ENCODE results near the gene CCL4. TPM values are rescaled to one million over a fixed set of nuclear protein-coding genes. Genes with fewer than 3 reads are reported as not detected.

CCL4 gene
- total RNA-seq, 1 experiment from 2014 or later, result not detected

DNA sequence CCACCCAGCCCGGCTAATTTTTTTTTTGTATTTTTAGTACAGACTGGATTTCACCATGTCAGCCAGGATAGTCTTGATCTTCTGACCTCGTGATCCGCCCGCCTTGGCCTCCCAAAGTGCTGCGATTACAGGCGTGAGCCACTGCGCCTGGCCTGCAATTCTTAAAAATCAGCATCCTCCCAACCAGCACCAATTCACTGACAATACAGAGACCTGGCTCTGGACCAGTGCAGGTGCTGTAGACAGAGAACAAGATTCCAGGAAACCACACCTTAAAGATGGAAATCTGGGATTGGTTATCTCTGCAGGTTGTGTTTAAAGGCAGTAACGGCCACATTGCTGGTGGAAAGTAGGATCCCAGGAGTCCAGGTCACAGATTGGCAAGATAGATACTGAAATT lies 39.2 kb downstream of the CCL4 start:
- Histone ChIP-seq H3K4me2 (ENCODE audit: insufficient read depth, insufficient read length, low read length) (no peak overlapping the region), H3K4ac (ENCODE audit: low read depth, low read length) (no peak overlapping the region), H3K27me3 (ENCODE audit: insufficient read depth, low read length) (peaks cover under 1% of the 10 kb centered on the region; the same call in 1 of the 2 replicates), H3T11ph (ENCODE audit: low read length) (no peak overlapping the region), H2BK15ac (ENCODE audit: low read depth, low read length) (no peak overlapping the region), H4K20me1 (ENCODE audit: control insufficient read depth, insufficient read depth, insufficient read length) (no peaks in the 10 kb centered on the region), H3K14ac (ENCODE audit: insufficient read depth, low read length) (no peak overlapping the region), H4K91ac (ENCODE audit: insufficient read length, low read depth, low read length) (no peak overlapping the region), H2BK12ac (ENCODE audit: insufficient read length, low read depth, low read length) (no peak overlapping the region), H2AK5ac (ENCODE audit: insufficient read length, low read length) (no peak overlapping the region), H3K23me2 (ENCODE audit: insufficient read length, low read depth, low read length, poor library complexity, severe bottlenecking) (no peaks in the 10 kb centered on the region), H3K9ac (ENCODE audit: extremely low read depth, insufficient read length, low read length) (no peak overlapping the region), H3K4me1 (ENCODE audit: insufficient read depth, low read length) (no peaks in the 10 kb centered on the region), H3K79me1 (ENCODE audit: insufficient read depth, low read depth, low read length, poor library complexity, severe bottlenecking) (no peaks in the 10 kb centered on the region), H2BK5ac (ENCODE audit: insufficient read length, low read length) (no peak overlapping the region), H3K18ac (ENCODE audit: insufficient read length, low read depth, low read length) (no peak overlapping the region), H3K56ac (ENCODE audit: insufficient read length, low read depth, low read length) (no peak overlapping the region), H2AFZ (ENCODE audit: low read length) (no peak overlapping the region), H2BK20ac (ENCODE audit: low read depth, low read length, poor library complexity, severe bottlenecking) (no peak overlapping the region), H3K79me2 (ENCODE audit: insufficient read depth, low read length) (no peaks in the 10 kb centered on the region), H3K9me3 (ENCODE audit: control insufficient read depth, low read depth, low read length) (no peaks in the 10 kb centered on the region), H4K5ac (ENCODE audit: insufficient read length, low read depth, low read length) (no peak overlapping the region), H3K27ac (ENCODE audit: insufficient read length, low read depth, low read length) (no peak overlapping the region), H2BK120ac (ENCODE audit: low read depth, low read length, poor library complexity, severe bottlenecking) (no peak overlapping the region), H4K8ac (replicated peaks; ENCODE audit: insufficient read length, low read depth, low read length) (no peak overlapping the region), H3K23ac (ENCODE audit: insufficient read length, low read depth, low read length) (no peak overlapping the region)
- Mint-ChIP-seq H3K4me1 (peaks cover 4 to 12% of the 10 kb centered on the region in 2 experiments), H3K27me3 (ENCODE audit: low read depth) (peaks cover 34% of the 10 kb centered on the region), H3K36me3 (ENCODE audit: insufficient read depth in 1 of 3, low read depth in 3 of 3) (peaks cover 0 to 2% (median 0%) of the 10 kb centered on the region in 3 experiments; a peak in 1 of 7 replicates), H3K9me3 (peaks cover 3 to 6% of the 10 kb centered on the region in 2 experiments; a peak in 4 of 5 replicates), H3K27ac (no peak overlapping the region; a peak in 1 of 7 replicates), H3K4me3 (no peak overlapping the region)
- TF ChIP-seq, protein P1, sequence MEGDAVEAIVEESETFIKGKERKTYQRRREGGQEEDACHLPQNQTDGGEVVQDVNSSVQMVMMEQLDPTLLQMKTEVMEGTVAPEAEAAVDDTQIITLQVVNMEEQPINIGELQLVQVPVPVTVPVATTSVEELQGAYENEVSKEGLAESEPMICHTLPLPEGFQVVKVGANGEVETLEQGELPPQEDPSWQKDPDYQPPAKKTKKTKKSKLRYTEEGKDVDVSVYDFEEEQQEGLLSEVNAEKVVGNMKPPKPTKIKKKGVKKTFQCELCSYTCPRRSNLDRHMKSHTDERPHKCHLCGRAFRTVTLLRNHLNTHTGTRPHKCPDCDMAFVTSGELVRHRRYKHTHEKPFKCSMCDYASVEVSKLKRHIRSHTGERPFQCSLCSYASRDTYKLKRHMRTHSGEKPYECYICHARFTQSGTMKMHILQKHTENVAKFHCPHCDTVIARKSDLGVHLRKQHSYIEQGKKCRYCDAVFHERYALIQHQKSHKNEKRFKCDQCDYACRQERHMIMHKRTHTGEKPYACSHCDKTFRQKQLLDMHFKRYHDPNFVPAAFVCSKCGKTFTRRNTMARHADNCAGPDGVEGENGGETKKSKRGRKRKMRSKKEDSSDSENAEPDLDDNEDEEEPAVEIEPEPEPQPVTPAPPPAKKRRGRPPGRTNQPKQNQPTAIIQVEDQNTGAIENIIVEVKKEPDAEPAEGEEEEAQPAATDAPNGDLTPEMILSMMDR (conservative IDR thresholded peaks at IDR 0.05), result no peak
- DNase-seq, result no peak
- WGBS (ENCODE audit: extremely low coverage, insufficient read length, low lambda C conversion rate), result no CpG with 5 or more reads among the region's 8 CpGs

Data from H9 (cell line).